Naive thymus-derived CD8-positive, alpha-beta T cell (primary cell): ENCODE results near the gene RAB11FIP4. TPM values are rescaled to one million over a fixed set of nuclear protein-coding genes. Genes with fewer than 3 reads are reported as not detected.

ENCODE experiments used
- ATAC-seq, 2 donors: fragments of 150-1000 bp; cut with Tn5 transposase in 1 of 2; sonication (Bioruptor Pico), chemical (Tn5 transposase) in 1 of 2; 1 replicate in 1 of 2; 2 replicates in 1 of 2; pipeline ENCODE4 v1.10.0; 2021; ENCODE audit warnings: mild to moderate bottlenecking in 2 of 2, moderate library complexity in 2 of 2
- POLR2A ChIA-PET: fragments of 350-600 bp; sonication (Branson Sonifier 250); formaldehyde crosslinking; loops from one replicate; lab custom pipeline; 2021; ENCODE audit warnings: antibody characterized with exemption; lab: Charles Lee
- DNase-seq, 10 donors: peaks; one replicate each; pipeline versions ENCODE4 v3.0.0 to v3.0.0-alpha.2; 2020 to 2022
- H3K27ac Mint-ChIP-seq, 10 donors: one replicate each; pipeline ENCODE4 v1.8.0; 2020 to 2022; ENCODE audit warnings: mild to moderate bottlenecking in 10 of 10, mixed read lengths in 10 of 10, moderate library complexity in 4 of 10, inconsistent platforms in 1 of 10
- H3K27me3 Mint-ChIP-seq, 5 donors: one replicate each; pipeline ENCODE4 v1.8.0; 2021 to 2022; ENCODE audit warnings: mixed read lengths in 5 of 5
- H3K36me3 Mint-ChIP-seq, 3 donors: one replicate each; pipeline ENCODE4 v1.8.0; 2020 to 2022; ENCODE audit warnings: mixed read lengths in 3 of 3, mild to moderate bottlenecking in 2 of 3, inconsistent platforms in 1 of 3
- H3K4me1 Mint-ChIP-seq, 4 donors: one replicate each; pipeline ENCODE4 v1.8.0; 2021 to 2022; ENCODE audit warnings: mixed read lengths in 4 of 4
- H3K4me3 Mint-ChIP-seq, 10 donors: one replicate each; pipeline ENCODE4 v1.8.0; 2020 to 2022; ENCODE audit warnings: mild to moderate bottlenecking in 10 of 10, mixed read lengths in 10 of 10, moderate library complexity in 6 of 10, inconsistent platforms in 1 of 10
- H3K9me3 Mint-ChIP-seq, 9 donors: one replicate each; pipeline ENCODE4 v1.8.0; 2020 to 2022; ENCODE audit warnings: mixed read lengths in 9 of 9, mild to moderate bottlenecking in 3 of 9, inconsistent platforms in 1 of 9, moderate library complexity in 1 of 9
- microRNA-seq: library from miRNA; unstranded; fragments of <30 nt; microRNA quantifications from one replicate; pipeline ENCODE4 v1.2.0, GENCODE V29; 2022; ENCODE audit warnings: borderline microRNAs expressed
- polyA plus RNA-seq, 3 donors: library from polyadenylated mRNA; unstranded; fragments of 300-500 nt; fragmentation: Illumina TruSeq; gene quantifications; one replicate each; pipeline ENCODE4 v1.2.3, GENCODE V29; 2021
- total RNA-seq, 8 experiments: library from RNA in 2 of 8; stranded (reverse) in 2 of 8; gene quantifications; one replicate each; pipeline ENCODE4 v1.2.3 and lab custom pipeline; 2021 to 2026

RAB11FIP4 gene
- total and polyA plus RNA-seq, 5 experiments from 2014 or later, result 14.9 to 51.1 (median 18.6) TPM

DNA sequence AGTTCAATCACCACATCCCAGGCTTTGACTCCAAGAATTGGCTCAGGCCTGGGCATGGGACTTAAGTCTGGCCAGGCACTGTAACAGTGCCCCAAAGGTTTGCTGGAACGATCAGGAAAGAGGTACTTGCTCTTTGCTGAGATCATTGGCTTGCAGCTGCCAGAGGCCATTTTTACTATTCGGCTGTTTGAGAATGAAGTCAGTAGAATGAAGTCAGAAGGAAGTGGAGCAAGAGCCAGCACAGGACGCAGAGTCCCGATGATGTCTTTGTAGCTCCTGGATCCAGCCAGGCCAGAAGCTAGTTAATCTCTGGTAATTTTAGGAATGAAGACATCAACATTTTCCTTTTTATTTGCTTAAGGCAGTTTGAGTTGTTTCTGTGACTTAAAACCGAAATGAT lies 195.5 kb downstream of the RAB11FIP4 start:
- Mint-ChIP-seq H3K36me3 (no peaks in the 10 kb centered on the region), H3K9me3 (no peaks in the 10 kb centered on the region), H3K27ac (no peak overlapping the region), H3K4me3 (no peak overlapping the region), H3K4me1 (peaks cover 0 to 8% (median under 1%) of the 10 kb centered on the region in 4 donors), H3K27me3 (peaks cover 0 to 3% (median 0%) of the 10 kb centered on the region in 5 donors)
- DNase-seq, result no peak
- POLR2A ChIA-PET, result no interaction called here
- no peak for ATAC-seq

DNA sequence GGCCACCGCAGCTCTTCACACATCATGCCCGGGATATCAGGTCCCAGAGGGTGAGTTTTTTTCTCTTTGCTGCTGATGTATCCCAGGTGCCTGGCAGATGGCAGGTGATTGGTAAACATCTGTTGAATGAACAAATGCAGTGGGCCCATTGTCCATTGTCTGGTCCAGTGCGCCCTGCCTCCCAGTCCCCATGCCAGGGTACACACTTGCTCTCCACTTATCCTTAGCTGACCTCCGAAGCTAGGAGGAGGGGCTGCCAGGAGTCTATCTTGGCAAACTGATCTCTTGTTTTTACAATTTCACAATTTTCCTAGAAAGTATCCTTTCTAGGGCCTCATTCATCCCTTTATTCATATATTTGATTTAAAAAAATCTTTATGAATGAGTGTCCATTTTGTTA lies 196.0 kb downstream of the RAB11FIP4 start:
- Mint-ChIP-seq H3K4me3 (no peak overlapping the region), H3K4me1 (peaks cover 0 to 3% (median 0%) of the 10 kb centered on the region in 4 donors), H3K27ac (no peak overlapping the region), H3K9me3 (no peaks in the 10 kb centered on the region), H3K36me3 (no peaks in the 10 kb centered on the region), H3K27me3 (peaks cover 0 to 3% (median 0%) of the 10 kb centered on the region in 5 donors)
- DNase-seq (no peak), ATAC-seq (no peak)
- POLR2A ChIA-PET, result no interaction called here

Small RNA genes lying within 50 kb of the gene (microRNA-seq; reads per million reads assigned to microRNA genes)
- gene MIR193A (16.1 reads per million, percentile 39 among the genes with 10 or more reads in this experiment), gene MIR365B (not detected), gene MIR4725 (not detected)

Other genes starting within 250 kb of the RAB11FIP4 start
- gene OMG, start 94.4 kb upstream of the RAB11FIP4 start, total RNA-seq, result 1 to 10 TPM in 1 of 2 experiments, under 1 TPM in 1; 0.70 to 1.3 TPM
- not detected for gene OMG, start 94.4 kb upstream of the RAB11FIP4 start, polyA plus RNA-seq
- 100 to 1,000 TPM; 146 to 159 TPM for gene EVI2B, start 77.6 kb upstream of the RAB11FIP4 start, total RNA-seq
- 10 to 100 TPM; 69.5 to 82.1 (median 79.7) TPM for gene EVI2B, start 77.6 kb upstream of the RAB11FIP4 start, polyA plus RNA-seq
- gene EVI2A, start 70.1 kb upstream of the RAB11FIP4 start, total RNA-seq, result 100 to 1,000 TPM; 113 to 119 TPM
- 10 to 100 TPM; 44.3 to 57.0 (median 53.3) TPM for gene EVI2A, start 70.1 kb upstream of the RAB11FIP4 start, polyA plus RNA-seq